Measurements from ENCODE around the gene TJAP1.

GRCh38 chr6:43524483-43524961 is 47.2 kb downstream of the TJAP1 start:
- TF ChIP-seq GATA2 (IDR thresholded peaks at IDR 0.05; ENCODE audit: low read depth, low read length) (no peak), GATA3 (IDR thresholded peaks at IDR 0.05; ENCODE audit: low read depth, low read length) (no peak)
